SK-N-SH treated with all-trans-retinoic acid at 6 μM for 48 hours (cell line): ENCODE measurements around the gene PLPP6.

Experiments
- ATAC-seq: fragments of 200-7000 bp; cut with Tn5 transposase; 3 replicates; pipeline ENCODE4 v1.9.1; 2020; ENCODE audit warnings: mild to moderate bottlenecking, moderate library complexity
- ARNTL ChIP-seq: fragments of 450-650 bp; formaldehyde crosslinking; IDR thresholded peaks from 2 replicates; pipeline ENCODE4 v1.5.0; 2020; ENCODE audit warnings: low read depth, mild to moderate bottlenecking, moderate library complexity, borderline replicate concordance
- BACH2 ChIP-seq: fragments of 250-450 bp; sonication (Bioruptor Pico); IDR thresholded peaks from 2 replicates; pipeline ENCODE4 v1.9.0; 2021; ENCODE audit warnings: mild to moderate bottlenecking, borderline replicate concordance
- CSDC2 ChIP-seq: fragments of 250-450 bp; sonication (Bioruptor Pico); IDR thresholded peaks from 2 replicates; pipeline ENCODE4 v1.5.0; 2020; ENCODE audit warnings: mild to moderate bottlenecking, moderate library complexity
- ESRRG ChIP-seq: fragments of 250-450 bp; sonication (Bioruptor Pico); IDR thresholded peaks from 2 replicates; pipeline ENCODE4 v1.6.1; 2021; ENCODE audit warnings: mild to moderate bottlenecking
- GLIS3 ChIP-seq: fragments of 250-450 bp; sonication (Bioruptor Pico); IDR thresholded peaks from 2 replicates; pipeline ENCODE4 v1.5.0; 2020; ENCODE audit warnings: mild to moderate bottlenecking, moderate library complexity
- OSR1 ChIP-seq: fragments of 250-450 bp; sonication (Bioruptor Pico); IDR thresholded peaks from 2 replicates; pipeline ENCODE4 v1.8.0; 2022; ENCODE audit warnings: moderate library complexity, mild to moderate bottlenecking, inconsistent platforms
- PPARA ChIP-seq: fragments of 250-450 bp; sonication (Bioruptor Pico); IDR thresholded peaks from 2 replicates; pipeline ENCODE4 v1.5.0; 2020; ENCODE audit warnings: mild to moderate bottlenecking, borderline replicate concordance
- RARB ChIP-seq: fragments of 250-450 bp; sonication (Bioruptor Pico); IDR thresholded peaks from 2 replicates; pipeline ENCODE4 v1.8.0; 2021; ENCODE audit warnings: mild to moderate bottlenecking, moderate library complexity
- TCF4 ChIP-seq: fragments of 250-450 bp; sonication (Bioruptor Pico); IDR thresholded peaks from 2 replicates; pipeline ENCODE4 v1.8.0; 2021; ENCODE audit warnings: mild to moderate bottlenecking, moderate library complexity, borderline replicate concordance
- TOX ChIP-seq: fragments of 250-450 bp; sonication (Bioruptor Pico); IDR thresholded peaks from 2 replicates; pipeline ENCODE4 v1.8.0; 2021; ENCODE audit warnings: mild to moderate bottlenecking, moderate library complexity, borderline replicate concordance
- ZC3H10 ChIP-seq: fragments of 250-450 bp; sonication (Bioruptor Pico); IDR thresholded peaks from 2 replicates; pipeline ENCODE4 v1.5.1; 2021; ENCODE audit warnings: mild to moderate bottlenecking, moderate library complexity
- ZFP30 ChIP-seq: fragments of 450-650 bp; formaldehyde crosslinking; IDR thresholded peaks from 2 replicates; pipeline ENCODE4 v1.5.0; 2022; ENCODE audit warnings: mild to moderate bottlenecking, moderate library complexity
- ZNF565 ChIP-seq: fragments of 450-650 bp; formaldehyde crosslinking; conservative IDR thresholded peaks from 2 replicates; pipeline ENCODE4 v1.5.0; 2020; ENCODE audit warnings: low read depth, mild to moderate bottlenecking, moderate library complexity
- ZNF70 ChIP-seq: fragments of 450-650 bp; formaldehyde crosslinking; IDR thresholded peaks from 2 replicates; pipeline ENCODE4 v1.5.0; 2020; ENCODE audit warnings: mild to moderate bottlenecking, moderate library complexity
- ZNF8 ChIP-seq: fragments of 450-650 bp; formaldehyde crosslinking; IDR thresholded peaks from 2 replicates; pipeline ENCODE4 v1.5.0; 2020; ENCODE audit warnings: mild to moderate bottlenecking, moderate library complexity
- TF ChIP-seq, protein P1 (sequence below): fragments of 250-450 bp; sonication (Bioruptor Pico); IDR thresholded peaks from 2 replicates; pipeline ENCODE4 v1.5.1; 2021; ENCODE audit warnings: mild to moderate bottlenecking, moderate library complexity
- TF ChIP-seq, protein P2 (sequence below): fragments of 250-450 bp; sonication (Bioruptor Pico); IDR thresholded peaks from 2 replicates; pipeline ENCODE4 v1.5.1; 2020; ENCODE audit warnings: low read depth, mild to moderate bottlenecking, moderate library complexity
- TF ChIP-seq, protein P3 (sequence below): fragments of 250-450 bp; sonication (Bioruptor Pico); IDR thresholded peaks from 2 replicates; pipeline ENCODE4 v1.5.0; 2020; ENCODE audit warnings: mild to moderate bottlenecking, moderate library complexity
- TF ChIP-seq, protein P4 (sequence below): fragments of 250-450 bp; sonication (Bioruptor Pico); IDR thresholded peaks from 2 replicates; pipeline ENCODE4 v1.8.0; 2021; ENCODE audit warnings: low read depth, mild to moderate bottlenecking, moderate library complexity, borderline replicate concordance
- TF ChIP-seq, protein P5 (sequence below): fragments of 250-450 bp; sonication (Bioruptor Pico); IDR thresholded peaks from 2 replicates; pipeline ENCODE4 v1.8.0; 2020; ENCODE audit warnings: mild to moderate bottlenecking, moderate library complexity, borderline replicate concordance

PLPP6 gene

DNA sequence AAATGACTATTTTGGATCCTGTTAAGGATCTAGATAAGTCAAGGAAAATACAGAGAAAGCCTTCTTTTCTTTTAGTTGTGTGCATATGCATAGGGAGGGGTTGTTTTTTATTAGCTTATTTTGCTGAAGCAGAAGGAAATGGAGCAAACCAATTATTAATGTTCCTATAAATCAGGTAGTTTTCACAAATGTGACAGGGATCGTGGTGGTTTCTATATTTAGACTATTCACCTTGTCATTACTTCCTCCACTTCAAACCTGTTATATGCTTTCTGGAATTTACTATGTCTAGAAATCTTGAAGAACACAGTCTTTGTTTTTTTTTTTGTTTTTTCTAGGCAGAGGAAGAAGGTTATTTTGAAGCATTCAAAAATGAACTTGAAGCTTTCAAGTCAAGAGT, 39.4 kb downstream of the PLPP6 start:
- TF ChIP-seq, protein P1, sequence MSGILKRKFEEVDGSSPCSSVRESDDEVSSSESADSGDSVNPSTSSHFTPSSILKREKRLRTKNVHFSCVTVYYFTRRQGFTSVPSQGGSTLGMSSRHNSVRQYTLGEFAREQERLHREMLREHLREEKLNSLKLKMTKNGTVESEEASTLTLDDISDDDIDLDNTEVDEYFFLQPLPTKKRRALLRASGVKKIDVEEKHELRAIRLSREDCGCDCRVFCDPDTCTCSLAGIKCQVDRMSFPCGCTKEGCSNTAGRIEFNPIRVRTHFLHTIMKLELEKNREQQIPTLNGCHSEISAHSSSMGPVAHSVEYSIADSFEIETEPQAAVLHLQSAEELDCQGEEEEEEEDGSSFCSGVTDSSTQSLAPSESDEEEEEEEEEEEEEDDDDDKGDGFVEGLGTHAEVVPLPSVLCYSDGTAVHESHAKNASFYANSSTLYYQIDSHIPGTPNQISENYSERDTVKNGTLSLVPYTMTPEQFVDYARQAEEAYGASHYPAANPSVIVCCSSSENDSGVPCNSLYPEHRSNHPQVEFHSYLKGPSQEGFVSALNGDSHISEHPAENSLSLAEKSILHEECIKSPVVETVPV (CRISPR knock-in tag): no peak
- TF ChIP-seq ZC3H10: no peak
- no peak for TF ChIP-seq CSDC2 (CRISPR knock-in tag)
- TF ChIP-seq ZFP30: no peak
- TF ChIP-seq ZNF8: no peak

DNA sequence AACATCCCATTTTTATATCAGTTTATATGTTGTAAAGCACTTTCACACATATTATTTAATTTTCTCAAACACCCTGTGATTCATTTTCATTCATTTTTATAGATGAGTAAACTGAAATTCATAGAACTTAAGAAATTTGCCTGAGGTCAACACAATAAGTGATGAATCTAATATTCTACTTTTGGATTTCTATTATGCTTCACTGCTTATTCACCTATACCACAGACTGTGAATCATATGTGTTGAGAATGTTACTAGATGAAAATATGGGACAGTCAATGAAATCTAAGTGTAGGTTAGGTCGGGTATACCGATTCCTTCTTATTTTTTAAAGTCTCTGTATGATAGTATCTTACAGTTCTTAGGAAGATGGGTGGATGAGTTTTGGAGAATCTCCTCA, 42.0 kb downstream of the PLPP6 start:
- no peak for ATAC-seq
- TF ChIP-seq, protein P2, sequence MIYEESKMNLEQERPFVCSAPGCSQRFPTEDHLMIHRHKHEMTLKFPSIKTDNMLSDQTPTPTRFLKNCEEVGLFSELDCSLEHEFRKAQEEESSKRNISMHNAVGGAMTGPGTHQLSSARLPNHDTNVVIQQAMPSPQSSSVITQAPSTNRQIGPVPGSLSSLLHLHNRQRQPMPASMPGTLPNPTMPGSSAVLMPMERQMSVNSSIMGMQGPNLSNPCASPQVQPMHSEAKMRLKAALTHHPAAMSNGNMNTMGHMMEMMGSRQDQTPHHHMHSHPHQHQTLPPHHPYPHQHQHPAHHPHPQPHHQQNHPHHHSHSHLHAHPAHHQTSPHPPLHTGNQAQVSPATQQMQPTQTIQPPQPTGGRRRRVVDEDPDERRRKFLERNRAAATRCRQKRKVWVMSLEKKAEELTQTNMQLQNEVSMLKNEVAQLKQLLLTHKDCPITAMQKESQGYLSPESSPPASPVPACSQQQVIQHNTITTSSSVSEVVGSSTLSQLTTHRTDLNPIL (CRISPR knock-in tag): no peak
- TF ChIP-seq TOX (CRISPR knock-in tag) (no peak), ESRRG (CRISPR knock-in tag) (no peak), ZNF8 (no peak), OSR1 (no peak), ZNF565 (CRISPR knock-in tag) (no peak), CSDC2 (CRISPR knock-in tag) (no peak)

More for the DNA sequence above, 39.4 kb downstream of the PLPP6 start:
- ATAC-seq: no peak

DNA sequence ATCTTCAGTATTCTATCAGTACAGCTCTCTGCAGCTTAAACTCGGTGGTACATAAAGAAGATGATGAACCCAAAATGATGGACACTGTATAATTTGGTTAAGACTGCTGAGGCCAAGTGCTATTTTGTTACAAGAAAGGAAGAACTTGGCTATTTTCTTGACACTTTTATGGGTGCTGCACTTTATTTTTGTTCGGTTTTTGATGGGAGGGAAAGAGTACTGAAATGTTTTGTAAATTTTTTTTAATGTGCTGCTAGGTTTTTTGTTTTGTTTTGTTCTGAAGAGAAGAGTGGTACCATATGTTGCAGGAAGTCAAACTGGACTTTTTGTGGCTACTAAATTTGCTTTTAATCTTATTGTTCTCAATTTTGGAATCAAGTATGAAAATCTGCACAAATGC, 43.9 kb downstream of the PLPP6 start:
- ATAC-seq: no peak
- TF ChIP-seq TCF4 (CRISPR knock-in tag): no peak
- no peak for TF ChIP-seq BACH2
- TF ChIP-seq ZNF70 (CRISPR knock-in tag): no peak
- TF ChIP-seq OSR1: no peak
- no peak for TF ChIP-seq ZFP30
- TF ChIP-seq PPARA: no peak
- TF ChIP-seq ZNF565 (CRISPR knock-in tag): no peak
- TF ChIP-seq, protein P3, sequence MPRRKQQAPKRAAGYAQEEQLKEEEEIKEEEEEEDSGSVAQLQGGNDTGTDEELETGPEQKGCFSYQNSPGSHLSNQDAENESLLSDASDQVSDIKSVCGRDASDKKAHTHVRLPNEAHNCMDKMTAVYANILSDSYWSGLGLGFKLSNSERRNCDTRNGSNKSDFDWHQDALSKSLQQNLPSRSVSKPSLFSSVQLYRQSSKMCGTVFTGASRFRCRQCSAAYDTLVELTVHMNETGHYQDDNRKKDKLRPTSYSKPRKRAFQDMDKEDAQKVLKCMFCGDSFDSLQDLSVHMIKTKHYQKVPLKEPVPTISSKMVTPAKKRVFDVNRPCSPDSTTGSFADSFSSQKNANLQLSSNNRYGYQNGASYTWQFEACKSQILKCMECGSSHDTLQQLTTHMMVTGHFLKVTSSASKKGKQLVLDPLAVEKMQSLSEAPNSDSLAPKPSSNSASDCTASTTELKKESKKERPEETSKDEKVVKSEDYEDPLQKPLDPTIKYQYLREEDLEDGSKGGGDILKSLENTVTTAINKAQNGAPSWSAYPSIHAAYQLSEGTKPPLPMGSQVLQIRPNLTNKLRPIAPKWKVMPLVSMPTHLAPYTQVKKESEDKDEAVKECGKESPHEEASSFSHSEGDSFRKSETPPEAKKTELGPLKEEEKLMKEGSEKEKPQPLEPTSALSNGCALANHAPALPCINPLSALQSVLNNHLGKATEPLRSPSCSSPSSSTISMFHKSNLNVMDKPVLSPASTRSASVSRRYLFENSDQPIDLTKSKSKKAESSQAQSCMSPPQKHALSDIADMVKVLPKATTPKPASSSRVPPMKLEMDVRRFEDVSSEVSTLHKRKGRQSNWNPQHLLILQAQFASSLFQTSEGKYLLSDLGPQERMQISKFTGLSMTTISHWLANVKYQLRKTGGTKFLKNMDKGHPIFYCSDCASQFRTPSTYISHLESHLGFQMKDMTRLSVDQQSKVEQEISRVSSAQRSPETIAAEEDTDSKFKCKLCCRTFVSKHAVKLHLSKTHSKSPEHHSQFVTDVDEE (CRISPR knock-in tag): no peak
- no peak for TF ChIP-seq CSDC2 (CRISPR knock-in tag)
- no peak for TF ChIP-seq ZC3H10
- TF ChIP-seq GLIS3 (CRISPR knock-in tag): no peak
- TF ChIP-seq, protein P4, sequence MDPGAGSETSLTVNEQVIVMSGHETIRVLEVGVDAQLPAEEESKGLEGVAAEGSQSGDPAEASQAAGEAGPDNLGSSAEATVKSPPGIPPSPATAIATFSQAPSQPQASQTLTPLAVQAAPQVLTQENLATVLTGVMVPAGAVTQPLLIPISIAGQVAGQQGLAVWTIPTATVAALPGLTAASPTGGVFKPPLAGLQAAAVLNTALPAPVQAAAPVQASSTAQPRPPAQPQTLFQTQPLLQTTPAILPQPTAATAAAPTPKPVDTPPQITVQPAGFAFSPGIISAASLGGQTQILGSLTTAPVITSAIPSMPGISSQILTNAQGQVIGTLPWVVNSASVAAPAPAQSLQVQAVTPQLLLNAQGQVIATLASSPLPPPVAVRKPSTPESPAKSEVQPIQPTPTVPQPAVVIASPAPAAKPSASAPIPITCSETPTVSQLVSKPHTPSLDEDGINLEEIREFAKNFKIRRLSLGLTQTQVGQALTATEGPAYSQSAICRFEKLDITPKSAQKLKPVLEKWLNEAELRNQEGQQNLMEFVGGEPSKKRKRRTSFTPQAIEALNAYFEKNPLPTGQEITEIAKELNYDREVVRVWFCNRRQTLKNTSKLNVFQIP (CRISPR knock-in tag): no peak
- no peak for TF ChIP-seq ARNTL (CRISPR knock-in tag)
- TF ChIP-seq RARB (CRISPR knock-in tag): no peak
- TF ChIP-seq, protein P5, sequence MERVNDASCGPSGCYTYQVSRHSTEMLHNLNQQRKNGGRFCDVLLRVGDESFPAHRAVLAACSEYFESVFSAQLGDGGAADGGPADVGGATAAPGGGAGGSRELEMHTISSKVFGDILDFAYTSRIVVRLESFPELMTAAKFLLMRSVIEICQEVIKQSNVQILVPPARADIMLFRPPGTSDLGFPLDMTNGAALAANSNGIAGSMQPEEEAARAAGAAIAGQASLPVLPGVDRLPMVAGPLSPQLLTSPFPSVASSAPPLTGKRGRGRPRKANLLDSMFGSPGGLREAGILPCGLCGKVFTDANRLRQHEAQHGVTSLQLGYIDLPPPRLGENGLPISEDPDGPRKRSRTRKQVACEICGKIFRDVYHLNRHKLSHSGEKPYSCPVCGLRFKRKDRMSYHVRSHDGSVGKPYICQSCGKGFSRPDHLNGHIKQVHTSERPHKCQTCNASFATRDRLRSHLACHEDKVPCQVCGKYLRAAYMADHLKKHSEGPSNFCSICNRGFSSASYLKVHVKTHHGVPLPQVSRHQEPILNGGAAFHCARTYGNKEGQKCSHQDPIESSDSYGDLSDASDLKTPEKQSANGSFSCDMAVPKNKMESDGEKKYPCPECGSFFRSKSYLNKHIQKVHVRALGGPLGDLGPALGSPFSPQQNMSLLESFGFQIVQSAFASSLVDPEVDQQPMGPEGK (CRISPR knock-in tag): no peak
- TF ChIP-seq, protein P1 (CRISPR knock-in tag): no peak
